OCI-LY1 (cell line): ENCODE data around the gene STX18.

ENCODE experiments used
- H2AFZ ChIP-seq: fragments of 200-600 bp; sonication (generic), shearing (Covaris generic); 2 replicates; pipeline ENCODE4 v1.6.0; 2014; ENCODE audit warnings: antibody characterized with exemption, mild to moderate bottlenecking, low read length
- H3F3A ChIP-seq: fragments of 200-600 bp; sonication (generic), shearing (Covaris generic); 2 replicates; pipeline ENCODE4 v1.6.0; 2014; ENCODE audit warnings: mild to moderate bottlenecking, antibody characterized with exemption, low read length, moderate library complexity; ENCODE audit not compliant: insufficient read depth
- H3K27ac ChIP-seq: fragments of 200-600 bp; sonication (generic); 2 replicates; pipeline ENCODE4 v1.5.1; 2014; ENCODE audit warnings: low read length, mixed run types, mild to moderate bottlenecking, low read depth; ENCODE audit not compliant: poor library complexity, severe bottlenecking
- H3K27me3 ChIP-seq: fragments of 200-600 bp; sonication (generic); 2 replicates; pipeline ENCODE4 v1.6.0; 2014; ENCODE audit warnings: antibody characterized with exemption, mild to moderate bottlenecking, low read length, moderate library complexity; ENCODE audit not compliant: insufficient read depth
- H3K36me3 ChIP-seq: fragments of 200-600 bp; sonication (generic); 2 replicates; pipeline ENCODE4 v1.6.1; 2014; ENCODE audit warnings: mild to moderate bottlenecking, antibody characterized with exemption, low read length, moderate library complexity, mixed read lengths; ENCODE audit not compliant: insufficient read depth
- H3K4me1 ChIP-seq: fragments of 200-600 bp; sonication (generic); 2 replicates; pipeline ENCODE4 v1.5.1; 2014; ENCODE audit warnings: mild to moderate bottlenecking, low read length, moderate library complexity; ENCODE audit not compliant: insufficient read depth, severe bottlenecking
- H3K4me2 ChIP-seq: fragments of 200-600 bp; sonication (generic), shearing (Covaris generic); 2 replicates; pipeline ENCODE4 v1.6.1; 2014; ENCODE audit warnings: low read length
- H3K4me3 ChIP-seq: fragments of 200-600 bp; sonication (generic); 2 replicates; pipeline ENCODE4 v1.5.1; 2014; ENCODE audit warnings: low read length, low read depth, mild to moderate bottlenecking, mixed read lengths; ENCODE audit not compliant: poor library complexity, severe bottlenecking
- H3K79me2 ChIP-seq: fragments of 200-600 bp; shearing (Covaris generic); 2 replicates; pipeline ENCODE4 v1.6.1; 2016; ENCODE audit warnings: mixed run types, low read length, mixed read lengths; ENCODE audit not compliant: insufficient read depth
- H3K9ac ChIP-seq: fragments of 200-600 bp; sonication (generic), shearing (Covaris generic); 2 replicates; pipeline ENCODE4 v1.6.1; 2014; ENCODE audit warnings: mild to moderate bottlenecking, low read length, mixed read lengths
- H3K9me2 ChIP-seq: fragments of 200-600 bp; sonication (generic), shearing (Covaris generic); 2 replicates; pipeline ENCODE4 v1.6.1; 2014; ENCODE audit warnings: low read depth, mild to moderate bottlenecking, low read length, mixed read lengths
- H3K9me3 ChIP-seq: fragments of 200-600 bp; shearing (Covaris generic); 2 replicates; pipeline ENCODE4 v1.6.1; 2014; ENCODE audit warnings: low read length, mixed read lengths
- H4K20me1 ChIP-seq: fragments of 200-600 bp; sonication (generic), shearing (Covaris generic); 2 replicates; pipeline ENCODE4 v1.6.0; 2016; ENCODE audit warnings: mild to moderate bottlenecking, low read length; ENCODE audit not compliant: insufficient read depth
- EZH2 ChIP-seq: fragments of 200-600 bp; sonication (generic), shearing (Covaris generic); IDR thresholded peaks from 2 replicates; pipeline ENCODE4 v1.8.0; 2017; ENCODE audit warnings: borderline replicate concordance, mixed run types, mild to moderate bottlenecking, antibody characterized with exemption, low read length, moderate library complexity, mixed read lengths
- TF ChIP-seq, protein P1 (sequence below): fragments of 200-600 bp; sonication (generic), shearing (Covaris generic); IDR thresholded peaks from 2 replicates; pipeline ENCODE4 v1.5.1; 2017; ENCODE audit warnings: mild to moderate bottlenecking, antibody characterized with exemption, low read length, moderate library complexity, mixed read lengths

STX18 gene

GRCh38 chr4:4542774-4543485, 1.1 kb upstream of the STX18 start:
- Histone ChIP-seq H3K9ac (peak overlapping the region; percentile 96), H2AFZ (no peak overlapping the region), H3K27ac (peak overlapping the region; percentile 88), H3K27me3 (no peaks in the 10 kb centered on the region), H3F3A (no peaks in the 10 kb centered on the region), H3K4me2 (peak overlapping the region; percentile 80), H3K9me2 (no peaks in the 10 kb centered on the region), H4K20me1 (no peaks in the 10 kb centered on the region), H3K9me3 (no peaks in the 10 kb centered on the region), H3K36me3 (peaks cover 10% of the 10 kb centered on the region), H3K4me3 (peak overlapping the region; percentile 99), H3K4me1 (peaks cover 34% of the 10 kb centered on the region), H3K79me2 (peaks cover 28% of the 10 kb centered on the region)
- TF ChIP-seq, protein P1, sequence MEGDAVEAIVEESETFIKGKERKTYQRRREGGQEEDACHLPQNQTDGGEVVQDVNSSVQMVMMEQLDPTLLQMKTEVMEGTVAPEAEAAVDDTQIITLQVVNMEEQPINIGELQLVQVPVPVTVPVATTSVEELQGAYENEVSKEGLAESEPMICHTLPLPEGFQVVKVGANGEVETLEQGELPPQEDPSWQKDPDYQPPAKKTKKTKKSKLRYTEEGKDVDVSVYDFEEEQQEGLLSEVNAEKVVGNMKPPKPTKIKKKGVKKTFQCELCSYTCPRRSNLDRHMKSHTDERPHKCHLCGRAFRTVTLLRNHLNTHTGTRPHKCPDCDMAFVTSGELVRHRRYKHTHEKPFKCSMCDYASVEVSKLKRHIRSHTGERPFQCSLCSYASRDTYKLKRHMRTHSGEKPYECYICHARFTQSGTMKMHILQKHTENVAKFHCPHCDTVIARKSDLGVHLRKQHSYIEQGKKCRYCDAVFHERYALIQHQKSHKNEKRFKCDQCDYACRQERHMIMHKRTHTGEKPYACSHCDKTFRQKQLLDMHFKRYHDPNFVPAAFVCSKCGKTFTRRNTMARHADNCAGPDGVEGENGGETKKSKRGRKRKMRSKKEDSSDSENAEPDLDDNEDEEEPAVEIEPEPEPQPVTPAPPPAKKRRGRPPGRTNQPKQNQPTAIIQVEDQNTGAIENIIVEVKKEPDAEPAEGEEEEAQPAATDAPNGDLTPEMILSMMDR, result no peak
- TF ChIP-seq EZH2, result no peak

- no peak overlapping the region for H3K27ac ChIP-seq
- H3K79me2 ChIP-seq, result peaks cover 32% of the 10 kb centered on the region
- peak overlapping the region; percentile 99 for H3K4me3 ChIP-seq
- no peaks in the 10 kb centered on the region for H3K9me2 ChIP-seq
- H2AFZ ChIP-seq, result no peak overlapping the region
- peak overlapping the region; percentile 97 for H3K4me2 ChIP-seq
- H3K36me3 ChIP-seq, result no peaks in the 10 kb centered on the region
- no peaks in the 10 kb centered on the region for H3F3A ChIP-seq
- H3K9me3 ChIP-seq, result no peaks in the 10 kb centered on the region
- TF ChIP-seq EZH2, result no peak
- TF ChIP-seq, protein P1, result no peak
- H4K20me1 ChIP-seq, result no peaks in the 10 kb centered on the region
- H3K27me3 ChIP-seq, result no peaks in the 10 kb centered on the region
- H3K4me1 ChIP-seq, result peaks cover 34% of the 10 kb centered on the region
- H3K9ac ChIP-seq, result peak overlapping the region; percentile 95
Measured at GRCh38 chr4:4541040-4541631, 712 bp downstream of the STX18 start.

DNA sequence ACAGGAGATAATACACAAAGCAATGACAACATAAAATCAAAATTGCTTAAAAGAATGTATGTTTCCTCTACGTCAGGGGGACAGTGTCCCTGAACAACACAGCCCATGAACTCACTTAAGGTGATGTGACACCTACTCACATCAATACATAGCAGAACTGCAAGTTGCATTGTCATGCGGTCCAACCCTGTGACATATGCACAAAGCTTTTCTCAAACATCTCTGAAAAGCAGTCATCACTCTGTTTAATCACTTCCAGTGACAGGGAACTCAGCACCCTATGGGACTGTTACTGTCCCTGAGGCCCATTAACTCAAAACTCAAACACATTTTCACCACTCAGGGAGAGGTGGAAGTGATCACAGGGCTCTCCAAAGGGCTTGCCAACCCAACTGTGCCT, 2.4 kb downstream of the STX18 start:
- H3K79me2 ChIP-seq, result peaks cover 43% of the 10 kb centered on the region
- no peak overlapping the region for H3K27ac ChIP-seq
- no peaks in the 10 kb centered on the region for H4K20me1 ChIP-seq
- no peaks in the 10 kb centered on the region for H3K27me3 ChIP-seq
- H2AFZ ChIP-seq, result no peak overlapping the region
- H3K4me2 ChIP-seq, result peak overlapping the region; percentile 97; the same call in 1 of the 2 replicates
- no peak overlapping the region for H3K4me3 ChIP-seq
- no peaks in the 10 kb centered on the region for H3K36me3 ChIP-seq
- H3K9me2 ChIP-seq, result no peaks in the 10 kb centered on the region
- TF ChIP-seq, protein P1, result no peak
- no peak for TF ChIP-seq EZH2
- H3K9ac ChIP-seq, result no peak overlapping the region; the same call in 1 of the 2 replicates
- no peaks in the 10 kb centered on the region for H3F3A ChIP-seq
- H3K9me3 ChIP-seq, result no peaks in the 10 kb centered on the region
- peaks cover 34% of the 10 kb centered on the region for H3K4me1 ChIP-seq
